ENCODE measurements around the gene GNAO1.

DNA sequence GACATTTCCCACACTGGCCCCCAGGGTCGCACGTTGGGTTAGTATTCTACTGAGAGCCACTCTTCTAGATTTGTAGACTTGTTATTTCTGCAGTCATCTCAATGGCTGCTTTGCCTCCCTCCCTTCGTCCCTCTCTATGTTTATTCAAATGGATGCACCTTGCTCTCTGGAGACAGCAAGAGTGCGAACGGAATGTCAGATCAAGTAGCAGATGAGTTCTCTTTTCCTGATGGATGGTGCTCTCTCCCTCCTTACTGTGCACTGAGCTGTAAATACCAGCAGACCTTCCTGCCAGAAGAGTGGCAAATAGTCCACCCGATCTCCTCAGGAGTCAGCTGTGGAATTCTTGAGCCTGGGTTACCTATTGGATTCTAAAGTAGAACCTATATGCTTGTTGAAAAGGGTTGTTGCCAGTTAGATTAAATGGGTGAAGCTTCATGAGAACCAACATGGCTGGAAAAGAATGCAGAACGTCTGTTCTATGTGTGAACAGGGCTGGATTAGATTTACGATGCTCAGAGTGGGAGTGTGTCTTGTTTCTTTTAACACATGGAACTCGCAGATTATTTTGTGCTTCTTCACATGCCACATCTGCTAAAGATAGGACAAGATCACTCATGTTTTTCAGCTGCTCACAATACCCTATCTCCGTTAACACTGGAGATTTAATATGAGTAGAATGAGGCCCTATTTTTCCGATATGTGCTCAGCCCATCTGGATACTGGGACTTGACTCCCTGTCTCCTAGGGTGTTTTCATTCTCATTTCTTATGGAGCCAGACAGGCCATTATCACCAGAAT, 6.1 kb downstream of the GNAO1 start:
- TF ChIP-seq, protein P1, sequence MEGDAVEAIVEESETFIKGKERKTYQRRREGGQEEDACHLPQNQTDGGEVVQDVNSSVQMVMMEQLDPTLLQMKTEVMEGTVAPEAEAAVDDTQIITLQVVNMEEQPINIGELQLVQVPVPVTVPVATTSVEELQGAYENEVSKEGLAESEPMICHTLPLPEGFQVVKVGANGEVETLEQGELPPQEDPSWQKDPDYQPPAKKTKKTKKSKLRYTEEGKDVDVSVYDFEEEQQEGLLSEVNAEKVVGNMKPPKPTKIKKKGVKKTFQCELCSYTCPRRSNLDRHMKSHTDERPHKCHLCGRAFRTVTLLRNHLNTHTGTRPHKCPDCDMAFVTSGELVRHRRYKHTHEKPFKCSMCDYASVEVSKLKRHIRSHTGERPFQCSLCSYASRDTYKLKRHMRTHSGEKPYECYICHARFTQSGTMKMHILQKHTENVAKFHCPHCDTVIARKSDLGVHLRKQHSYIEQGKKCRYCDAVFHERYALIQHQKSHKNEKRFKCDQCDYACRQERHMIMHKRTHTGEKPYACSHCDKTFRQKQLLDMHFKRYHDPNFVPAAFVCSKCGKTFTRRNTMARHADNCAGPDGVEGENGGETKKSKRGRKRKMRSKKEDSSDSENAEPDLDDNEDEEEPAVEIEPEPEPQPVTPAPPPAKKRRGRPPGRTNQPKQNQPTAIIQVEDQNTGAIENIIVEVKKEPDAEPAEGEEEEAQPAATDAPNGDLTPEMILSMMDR (IDR thresholded peaks at IDR 0.05) = no peak
- no peak for TF ChIP-seq POLR2A (IDR thresholded peaks at IDR 0.05)
